SK-N-SH treated with all-trans-retinoic acid at 6 μM for 48 hours (cell line): ENCODE results near the gene FGF22.

Experiments
- ATAC-seq: fragments of 200-7000 bp; cut with Tn5 transposase; 3 replicates; pipeline ENCODE4 v1.9.1; 2020; ENCODE audit warnings: mild to moderate bottlenecking, moderate library complexity
- BACH2 ChIP-seq: fragments of 250-450 bp; sonication (Bioruptor Pico); IDR thresholded peaks from 2 replicates; pipeline ENCODE4 v1.9.0; 2021; ENCODE audit warnings: mild to moderate bottlenecking, borderline replicate concordance
- ESRRG ChIP-seq: fragments of 250-450 bp; sonication (Bioruptor Pico); IDR thresholded peaks from 2 replicates; pipeline ENCODE4 v1.6.1; 2021; ENCODE audit warnings: mild to moderate bottlenecking
- GLIS3 ChIP-seq: fragments of 250-450 bp; sonication (Bioruptor Pico); IDR thresholded peaks from 2 replicates; pipeline ENCODE4 v1.5.0; 2020; ENCODE audit warnings: mild to moderate bottlenecking, moderate library complexity
- ISL1 ChIP-seq: fragments of 250-450 bp; sonication (Bioruptor Pico); IDR thresholded peaks from 2 replicates; pipeline ENCODE4 v2.1.2; 2022; ENCODE audit warnings: mild to moderate bottlenecking, moderate library complexity
- OSR1 ChIP-seq: fragments of 250-450 bp; sonication (Bioruptor Pico); IDR thresholded peaks from 2 replicates; pipeline ENCODE4 v1.8.0; 2022; ENCODE audit warnings: moderate library complexity, mild to moderate bottlenecking, inconsistent platforms
- PPARA ChIP-seq: fragments of 250-450 bp; sonication (Bioruptor Pico); IDR thresholded peaks from 2 replicates; pipeline ENCODE4 v1.5.0; 2020; ENCODE audit warnings: mild to moderate bottlenecking, borderline replicate concordance
- RARB ChIP-seq: fragments of 250-450 bp; sonication (Bioruptor Pico); IDR thresholded peaks from 2 replicates; pipeline ENCODE4 v1.8.0; 2021; ENCODE audit warnings: mild to moderate bottlenecking, moderate library complexity
- SNAI2 ChIP-seq: fragments of 250-450 bp; sonication (Bioruptor Pico); IDR thresholded peaks from 2 replicates; pipeline ENCODE4 v1.5.0; 2020; ENCODE audit warnings: mild to moderate bottlenecking, moderate library complexity
- TCF4 ChIP-seq: fragments of 250-450 bp; sonication (Bioruptor Pico); IDR thresholded peaks from 2 replicates; pipeline ENCODE4 v1.8.0; 2021; ENCODE audit warnings: mild to moderate bottlenecking, moderate library complexity, borderline replicate concordance
- TOX ChIP-seq: fragments of 250-450 bp; sonication (Bioruptor Pico); IDR thresholded peaks from 2 replicates; pipeline ENCODE4 v1.8.0; 2021; ENCODE audit warnings: mild to moderate bottlenecking, moderate library complexity, borderline replicate concordance
- ZFP3 ChIP-seq: fragments of 250-450 bp; sonication (Bioruptor Pico); IDR thresholded peaks from 2 replicates; pipeline ENCODE4 v1.5.0; 2020; ENCODE audit warnings: mild to moderate bottlenecking, moderate library complexity
- ZFP30 ChIP-seq: fragments of 450-650 bp; formaldehyde crosslinking; IDR thresholded peaks from 2 replicates; pipeline ENCODE4 v1.5.0; 2022; ENCODE audit warnings: mild to moderate bottlenecking, moderate library complexity
- ZNF565 ChIP-seq: fragments of 450-650 bp; formaldehyde crosslinking; conservative IDR thresholded peaks from 2 replicates; pipeline ENCODE4 v1.5.0; 2020; ENCODE audit warnings: low read depth, mild to moderate bottlenecking, moderate library complexity
- ZNF70 ChIP-seq: fragments of 450-650 bp; formaldehyde crosslinking; IDR thresholded peaks from 2 replicates; pipeline ENCODE4 v1.5.0; 2020; ENCODE audit warnings: mild to moderate bottlenecking, moderate library complexity
- ZNF8 ChIP-seq: fragments of 450-650 bp; formaldehyde crosslinking; IDR thresholded peaks from 2 replicates; pipeline ENCODE4 v1.5.0; 2020; ENCODE audit warnings: mild to moderate bottlenecking, moderate library complexity
- TF ChIP-seq, protein P1 (sequence below): fragments of 250-450 bp; sonication (Bioruptor Pico); IDR thresholded peaks from 2 replicates; pipeline ENCODE4 v1.5.0; 2020; ENCODE audit warnings: mild to moderate bottlenecking, moderate library complexity
- TF ChIP-seq, protein P2 (sequence below): fragments of 250-450 bp; sonication (Bioruptor Pico); IDR thresholded peaks from 2 replicates; pipeline ENCODE4 v1.8.0; 2020; ENCODE audit warnings: mild to moderate bottlenecking, moderate library complexity, borderline replicate concordance
- TF ChIP-seq, protein P3 (sequence below): fragments of 250-450 bp; sonication (Bioruptor Pico); IDR thresholded peaks from 2 replicates; pipeline ENCODE4 v1.5.1; 2020; ENCODE audit warnings: low read depth, mild to moderate bottlenecking, moderate library complexity
- TF ChIP-seq, protein P4 (sequence below): fragments of 250-450 bp; sonication (Bioruptor Pico); IDR thresholded peaks from 2 replicates; pipeline ENCODE4 v1.8.0; 2021; ENCODE audit warnings: low read depth, mild to moderate bottlenecking, moderate library complexity, borderline replicate concordance

FGF22 gene

DNA sequence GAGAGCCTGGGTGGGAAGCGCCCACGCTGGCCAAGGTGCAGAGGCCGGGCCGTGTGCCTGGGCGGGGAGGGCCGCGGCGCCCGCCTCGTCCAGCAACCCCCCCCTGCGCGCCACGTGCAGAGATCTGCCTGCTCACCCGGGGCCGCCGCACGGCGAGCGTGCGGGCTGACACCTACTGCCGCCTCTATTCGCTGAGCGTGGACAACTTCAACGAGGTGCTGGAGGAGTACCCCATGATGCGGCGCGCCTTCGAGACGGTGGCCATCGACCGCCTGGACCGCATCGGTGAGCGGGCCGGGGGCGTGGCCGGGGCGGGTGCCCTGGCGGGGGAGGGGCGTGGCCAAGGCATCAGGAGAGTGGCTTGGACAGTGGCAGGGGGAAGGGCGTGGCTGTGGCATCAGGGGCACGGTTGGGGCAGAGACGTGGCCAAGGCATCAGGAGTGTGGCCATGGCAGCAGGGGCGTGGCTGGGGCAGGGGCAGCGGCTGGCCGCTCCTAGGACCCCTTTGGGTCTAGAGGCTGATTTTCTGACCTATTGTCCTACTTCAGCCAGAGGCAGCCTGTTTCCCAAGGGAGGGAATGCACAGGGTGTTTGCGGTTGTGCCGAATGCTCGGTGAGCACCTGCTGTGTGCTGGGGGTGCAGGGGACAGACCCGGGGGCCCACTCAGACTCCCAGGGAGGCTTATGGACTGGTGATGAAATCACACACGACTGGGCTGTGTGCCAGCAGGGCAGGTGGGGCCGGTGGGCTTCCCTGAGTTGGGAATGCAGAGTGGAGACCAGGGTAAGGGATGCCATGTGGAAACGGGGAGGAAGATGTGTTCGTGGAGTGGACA is 25.7 kb upstream of the FGF22 start:
- no peak for TF ChIP-seq ZNF70
- TF ChIP-seq ZFP3 (CRISPR knock-in tag), result no peak
- TF ChIP-seq, protein P1, sequence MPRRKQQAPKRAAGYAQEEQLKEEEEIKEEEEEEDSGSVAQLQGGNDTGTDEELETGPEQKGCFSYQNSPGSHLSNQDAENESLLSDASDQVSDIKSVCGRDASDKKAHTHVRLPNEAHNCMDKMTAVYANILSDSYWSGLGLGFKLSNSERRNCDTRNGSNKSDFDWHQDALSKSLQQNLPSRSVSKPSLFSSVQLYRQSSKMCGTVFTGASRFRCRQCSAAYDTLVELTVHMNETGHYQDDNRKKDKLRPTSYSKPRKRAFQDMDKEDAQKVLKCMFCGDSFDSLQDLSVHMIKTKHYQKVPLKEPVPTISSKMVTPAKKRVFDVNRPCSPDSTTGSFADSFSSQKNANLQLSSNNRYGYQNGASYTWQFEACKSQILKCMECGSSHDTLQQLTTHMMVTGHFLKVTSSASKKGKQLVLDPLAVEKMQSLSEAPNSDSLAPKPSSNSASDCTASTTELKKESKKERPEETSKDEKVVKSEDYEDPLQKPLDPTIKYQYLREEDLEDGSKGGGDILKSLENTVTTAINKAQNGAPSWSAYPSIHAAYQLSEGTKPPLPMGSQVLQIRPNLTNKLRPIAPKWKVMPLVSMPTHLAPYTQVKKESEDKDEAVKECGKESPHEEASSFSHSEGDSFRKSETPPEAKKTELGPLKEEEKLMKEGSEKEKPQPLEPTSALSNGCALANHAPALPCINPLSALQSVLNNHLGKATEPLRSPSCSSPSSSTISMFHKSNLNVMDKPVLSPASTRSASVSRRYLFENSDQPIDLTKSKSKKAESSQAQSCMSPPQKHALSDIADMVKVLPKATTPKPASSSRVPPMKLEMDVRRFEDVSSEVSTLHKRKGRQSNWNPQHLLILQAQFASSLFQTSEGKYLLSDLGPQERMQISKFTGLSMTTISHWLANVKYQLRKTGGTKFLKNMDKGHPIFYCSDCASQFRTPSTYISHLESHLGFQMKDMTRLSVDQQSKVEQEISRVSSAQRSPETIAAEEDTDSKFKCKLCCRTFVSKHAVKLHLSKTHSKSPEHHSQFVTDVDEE, result no peak
- TF ChIP-seq, protein P2, sequence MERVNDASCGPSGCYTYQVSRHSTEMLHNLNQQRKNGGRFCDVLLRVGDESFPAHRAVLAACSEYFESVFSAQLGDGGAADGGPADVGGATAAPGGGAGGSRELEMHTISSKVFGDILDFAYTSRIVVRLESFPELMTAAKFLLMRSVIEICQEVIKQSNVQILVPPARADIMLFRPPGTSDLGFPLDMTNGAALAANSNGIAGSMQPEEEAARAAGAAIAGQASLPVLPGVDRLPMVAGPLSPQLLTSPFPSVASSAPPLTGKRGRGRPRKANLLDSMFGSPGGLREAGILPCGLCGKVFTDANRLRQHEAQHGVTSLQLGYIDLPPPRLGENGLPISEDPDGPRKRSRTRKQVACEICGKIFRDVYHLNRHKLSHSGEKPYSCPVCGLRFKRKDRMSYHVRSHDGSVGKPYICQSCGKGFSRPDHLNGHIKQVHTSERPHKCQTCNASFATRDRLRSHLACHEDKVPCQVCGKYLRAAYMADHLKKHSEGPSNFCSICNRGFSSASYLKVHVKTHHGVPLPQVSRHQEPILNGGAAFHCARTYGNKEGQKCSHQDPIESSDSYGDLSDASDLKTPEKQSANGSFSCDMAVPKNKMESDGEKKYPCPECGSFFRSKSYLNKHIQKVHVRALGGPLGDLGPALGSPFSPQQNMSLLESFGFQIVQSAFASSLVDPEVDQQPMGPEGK (CRISPR knock-in tag), result no peak
- TF ChIP-seq TOX (CRISPR knock-in tag), result no peak
- no peak for TF ChIP-seq SNAI2 (CRISPR knock-in tag)
- TF ChIP-seq TCF4 (CRISPR knock-in tag), result no peak
- TF ChIP-seq OSR1, result no peak
- no peak for TF ChIP-seq PPARA (CRISPR knock-in tag)
- TF ChIP-seq, protein P3, sequence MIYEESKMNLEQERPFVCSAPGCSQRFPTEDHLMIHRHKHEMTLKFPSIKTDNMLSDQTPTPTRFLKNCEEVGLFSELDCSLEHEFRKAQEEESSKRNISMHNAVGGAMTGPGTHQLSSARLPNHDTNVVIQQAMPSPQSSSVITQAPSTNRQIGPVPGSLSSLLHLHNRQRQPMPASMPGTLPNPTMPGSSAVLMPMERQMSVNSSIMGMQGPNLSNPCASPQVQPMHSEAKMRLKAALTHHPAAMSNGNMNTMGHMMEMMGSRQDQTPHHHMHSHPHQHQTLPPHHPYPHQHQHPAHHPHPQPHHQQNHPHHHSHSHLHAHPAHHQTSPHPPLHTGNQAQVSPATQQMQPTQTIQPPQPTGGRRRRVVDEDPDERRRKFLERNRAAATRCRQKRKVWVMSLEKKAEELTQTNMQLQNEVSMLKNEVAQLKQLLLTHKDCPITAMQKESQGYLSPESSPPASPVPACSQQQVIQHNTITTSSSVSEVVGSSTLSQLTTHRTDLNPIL (CRISPR knock-in tag), result no peak
- TF ChIP-seq GLIS3, result no peak
- TF ChIP-seq BACH2 (CRISPR knock-in tag), result no peak
- TF ChIP-seq ESRRG, result no peak
- TF ChIP-seq ZNF565 (CRISPR knock-in tag), result no peak
- no peak for TF ChIP-seq ISL1 (CRISPR knock-in tag)
- no peak for TF ChIP-seq RARB (CRISPR knock-in tag)
- TF ChIP-seq, protein P4, sequence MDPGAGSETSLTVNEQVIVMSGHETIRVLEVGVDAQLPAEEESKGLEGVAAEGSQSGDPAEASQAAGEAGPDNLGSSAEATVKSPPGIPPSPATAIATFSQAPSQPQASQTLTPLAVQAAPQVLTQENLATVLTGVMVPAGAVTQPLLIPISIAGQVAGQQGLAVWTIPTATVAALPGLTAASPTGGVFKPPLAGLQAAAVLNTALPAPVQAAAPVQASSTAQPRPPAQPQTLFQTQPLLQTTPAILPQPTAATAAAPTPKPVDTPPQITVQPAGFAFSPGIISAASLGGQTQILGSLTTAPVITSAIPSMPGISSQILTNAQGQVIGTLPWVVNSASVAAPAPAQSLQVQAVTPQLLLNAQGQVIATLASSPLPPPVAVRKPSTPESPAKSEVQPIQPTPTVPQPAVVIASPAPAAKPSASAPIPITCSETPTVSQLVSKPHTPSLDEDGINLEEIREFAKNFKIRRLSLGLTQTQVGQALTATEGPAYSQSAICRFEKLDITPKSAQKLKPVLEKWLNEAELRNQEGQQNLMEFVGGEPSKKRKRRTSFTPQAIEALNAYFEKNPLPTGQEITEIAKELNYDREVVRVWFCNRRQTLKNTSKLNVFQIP (CRISPR knock-in tag), result no peak
- TF ChIP-seq, all 23 proteins: peak for 0
- ATAC-seq, result no peak

DNA sequence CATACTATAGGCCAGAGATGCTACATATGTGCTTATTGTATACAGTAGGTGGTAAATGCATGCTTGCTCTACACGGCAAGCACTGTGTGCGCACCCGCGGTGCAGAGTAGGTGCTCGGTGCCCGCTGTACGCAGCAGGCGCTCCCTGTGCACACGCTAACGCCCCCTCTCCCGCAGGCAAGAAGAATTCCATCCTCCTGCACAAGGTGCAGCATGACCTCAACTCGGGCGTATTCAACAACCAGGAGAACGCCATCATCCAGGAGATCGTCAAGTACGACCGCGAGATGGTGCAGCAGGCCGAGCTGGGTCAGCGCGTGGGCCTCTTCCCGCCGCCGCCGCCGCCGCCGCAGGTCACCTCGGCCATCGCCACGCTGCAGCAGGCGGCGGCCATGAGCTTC is 24.1 kb upstream of the FGF22 start:
- TF ChIP-seq, protein P3 (CRISPR knock-in tag), result no peak
- TF ChIP-seq ZNF70, result no peak
- TF ChIP-seq, protein P1, result no peak
- TF ChIP-seq TCF4 (CRISPR knock-in tag), result no peak
- TF ChIP-seq RARB (CRISPR knock-in tag), result no peak
- TF ChIP-seq ISL1 (CRISPR knock-in tag), result no peak
- no peak for TF ChIP-seq TOX (CRISPR knock-in tag)
- TF ChIP-seq ZFP30 (CRISPR knock-in tag), result no peak
- no peak for TF ChIP-seq PPARA (CRISPR knock-in tag)
- TF ChIP-seq, protein P2 (CRISPR knock-in tag), result no peak
- no peak for TF ChIP-seq ZNF8
- no peak for TF ChIP-seq ESRRG
- no peak for ATAC-seq
